DLD1 (cell line): ENCODE results near the gene CFAP410.
"Not testable (repeated sequence)": the region's sequence is repeated elsewhere in the genome, so short reads cannot be mapped to it uniquely, and the experiment has no call there.

ENCODE experiments used
- in situ Hi-C: cut with HindIII; loops from 2 replicates; pipeline ENCODE4 v1.10.0; 2017; ENCODE audit warnings: low sequenced_read_pairs

The CFAP410 gene

DNA sequence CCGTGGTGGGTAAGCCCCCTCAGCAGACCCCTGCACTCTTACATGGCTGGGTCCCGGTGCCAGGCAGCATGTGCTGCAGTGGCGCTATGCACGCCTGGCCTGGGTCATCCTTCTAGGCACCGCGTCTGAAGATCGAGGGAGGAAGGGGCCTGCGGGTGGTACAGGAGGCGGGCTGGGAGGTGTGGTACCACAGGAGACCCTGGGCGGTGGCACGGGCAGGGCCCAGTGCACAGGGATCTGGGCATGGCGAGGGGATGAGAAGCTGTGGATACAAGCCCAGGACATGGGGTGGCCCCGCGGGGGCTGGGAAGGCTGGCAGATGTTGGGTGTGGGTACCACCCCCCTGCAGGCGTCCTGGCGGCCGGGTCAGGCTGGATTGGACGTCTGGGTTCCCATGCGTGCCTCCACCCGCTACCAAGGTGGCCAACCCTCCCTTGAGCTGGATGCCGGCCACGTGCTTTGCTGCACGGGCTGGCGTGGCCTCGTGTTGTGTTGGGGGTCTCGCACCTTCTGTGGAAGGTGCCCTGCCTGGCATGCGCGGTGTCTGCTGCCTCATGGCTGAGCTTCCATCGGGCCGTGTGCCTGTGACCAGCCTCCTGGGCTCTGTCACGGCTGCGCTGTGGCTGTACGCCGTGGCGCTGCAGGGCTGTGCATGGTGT is 19.7 kb downstream of the CFAP410 start:
- in situ Hi-C loops = no loop called here

DNA sequence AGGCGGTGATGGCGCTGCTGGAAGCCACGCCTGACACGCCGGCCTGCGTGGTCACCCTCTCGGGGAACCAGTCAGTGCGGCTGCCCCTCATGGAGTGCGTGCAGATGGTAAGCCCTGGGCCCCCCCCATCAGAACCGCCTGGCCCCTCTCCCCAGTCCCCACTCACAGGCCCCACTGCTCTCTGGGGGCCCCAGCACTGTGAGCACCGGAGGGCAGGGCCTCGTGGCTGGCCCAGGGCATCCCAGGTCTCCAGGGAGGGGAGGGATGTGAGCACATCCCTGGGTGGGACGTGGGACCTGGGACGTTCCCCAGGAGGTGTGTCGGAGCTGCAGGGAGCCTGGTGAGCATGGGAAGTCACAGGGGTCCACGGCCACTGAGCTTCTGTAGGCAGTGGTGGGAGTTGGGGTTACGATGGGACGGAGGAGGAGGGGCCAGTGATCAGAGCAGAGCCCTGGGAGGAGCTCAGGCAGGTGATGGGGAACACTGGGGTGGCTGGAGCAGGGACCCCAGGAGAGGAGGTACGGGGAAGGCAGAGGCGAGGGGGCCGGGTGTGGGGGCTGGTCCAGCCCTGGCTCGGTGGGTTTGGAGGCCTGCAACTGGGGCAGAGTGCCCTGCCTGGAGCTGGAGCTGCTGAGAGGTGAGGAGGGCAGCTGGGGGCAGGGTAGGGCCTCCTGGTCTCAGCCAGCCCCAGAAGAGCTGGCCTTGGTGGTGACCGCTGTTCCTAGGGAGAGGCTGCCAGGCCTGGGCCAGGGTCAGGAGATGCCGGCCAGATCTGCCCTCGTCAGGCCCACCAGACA is 20.5 kb downstream of the CFAP410 start:
- in situ Hi-C loops = no loop called here

DNA sequence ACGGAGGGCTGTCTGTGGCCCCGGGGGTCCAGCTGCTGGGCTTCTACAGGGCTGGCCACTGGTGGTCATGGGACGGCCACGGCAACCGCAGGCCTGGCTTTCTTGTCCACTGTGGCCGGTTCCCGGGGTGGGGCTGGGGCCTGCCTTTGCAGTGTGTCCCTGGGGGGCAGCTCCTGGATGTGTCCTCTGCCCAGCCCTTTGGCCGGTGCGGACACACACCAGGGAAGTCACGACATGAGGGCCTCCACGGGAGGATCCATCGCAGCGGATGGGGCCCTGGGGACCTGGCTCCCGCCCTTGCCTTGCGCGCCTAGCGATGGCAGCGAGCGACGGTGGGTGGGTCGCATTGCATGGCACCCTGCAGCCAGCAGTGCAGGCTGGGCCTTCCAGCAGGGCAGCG is 21.3 kb downstream of the CFAP410 start:
- in situ Hi-C loops = no loop called here

DNA sequence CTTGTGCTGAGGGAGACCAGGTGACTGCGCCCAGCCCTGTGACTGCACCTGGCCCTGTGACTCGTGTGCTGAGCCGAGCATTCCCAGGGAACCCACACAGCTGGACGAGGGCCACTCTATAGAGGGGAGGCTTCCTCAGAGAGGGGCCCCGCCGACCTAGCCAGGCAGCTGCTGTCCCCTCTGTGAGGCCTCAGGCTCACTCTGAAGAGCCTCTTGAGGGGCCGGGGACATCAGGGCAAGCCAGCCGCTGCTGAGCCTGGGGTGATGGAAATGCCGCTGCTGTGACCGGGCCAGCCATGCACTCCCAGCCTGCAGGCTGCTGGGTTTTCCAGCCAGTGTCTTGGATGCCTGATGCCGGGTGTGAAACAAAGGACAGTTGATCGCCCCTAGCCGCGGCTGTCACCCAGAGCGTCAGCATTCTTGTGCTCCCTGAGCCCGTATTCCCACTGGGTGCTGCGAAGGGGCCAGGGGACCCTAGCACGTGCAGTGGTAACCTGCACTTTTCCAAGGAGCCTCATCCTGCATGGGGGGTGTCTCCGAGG is 21.9 kb downstream of the CFAP410 start:
- in situ Hi-C loops = no loop called here

DNA sequence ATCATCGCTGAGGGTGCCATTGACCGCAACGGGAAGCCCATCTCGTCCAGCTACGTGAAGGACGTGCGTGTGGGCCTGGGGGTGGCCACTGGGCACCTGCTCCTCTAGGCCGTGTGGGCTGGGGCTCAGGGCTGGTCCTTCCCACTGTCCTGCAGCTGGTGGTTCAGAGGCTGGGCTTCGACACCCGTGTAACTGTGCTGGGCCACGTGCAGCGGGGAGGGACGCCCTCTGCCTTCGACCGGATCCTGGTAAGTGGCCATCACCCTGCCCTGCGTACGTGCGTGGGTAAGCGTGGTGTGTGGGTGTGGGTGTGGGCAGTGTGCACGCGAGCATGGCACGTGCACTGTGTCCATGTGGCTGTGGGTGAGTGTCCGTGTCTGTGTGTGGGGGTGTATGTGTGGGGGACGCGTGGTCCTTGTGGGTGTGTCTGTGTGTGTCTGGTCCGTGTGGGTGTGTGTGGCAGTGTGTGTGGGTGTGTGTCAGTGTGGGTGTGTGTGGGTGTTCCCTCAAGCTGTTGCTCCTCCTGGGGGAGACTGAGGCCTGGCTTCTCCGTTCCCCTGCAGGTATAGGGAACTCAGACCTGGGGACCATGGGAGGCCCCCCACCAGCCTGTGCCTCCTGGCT is 22.8 kb downstream of the CFAP410 start:
- in situ Hi-C loops = no loop called here

DNA sequence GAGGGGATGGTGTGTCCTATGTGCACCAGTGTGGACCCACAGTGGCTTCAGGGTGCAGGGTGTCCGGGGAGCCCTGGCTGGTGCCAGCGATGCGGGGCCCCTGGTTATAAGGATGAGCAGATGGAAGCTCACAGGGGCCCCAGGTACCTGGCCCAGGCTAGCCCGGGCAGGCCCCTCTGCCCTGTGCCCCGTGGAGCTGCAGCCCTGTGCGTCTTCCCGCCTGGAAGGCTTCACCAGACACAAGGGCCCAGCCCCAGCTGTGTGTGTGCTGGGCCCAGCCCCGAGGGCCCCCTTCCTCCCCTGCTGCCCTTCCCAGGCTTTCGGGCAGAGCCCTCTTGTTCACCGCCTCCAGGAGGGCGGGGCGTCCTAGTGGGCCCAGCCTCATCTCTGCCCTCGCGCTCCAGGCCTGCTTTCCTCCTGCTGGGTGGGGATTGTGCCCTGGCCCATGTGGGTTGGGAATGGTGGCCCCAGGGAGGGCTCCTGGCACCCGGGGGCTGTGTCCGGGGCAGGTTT is 23.4 kb downstream of the CFAP410 start:
- in situ Hi-C loops = no loop called here

DNA sequence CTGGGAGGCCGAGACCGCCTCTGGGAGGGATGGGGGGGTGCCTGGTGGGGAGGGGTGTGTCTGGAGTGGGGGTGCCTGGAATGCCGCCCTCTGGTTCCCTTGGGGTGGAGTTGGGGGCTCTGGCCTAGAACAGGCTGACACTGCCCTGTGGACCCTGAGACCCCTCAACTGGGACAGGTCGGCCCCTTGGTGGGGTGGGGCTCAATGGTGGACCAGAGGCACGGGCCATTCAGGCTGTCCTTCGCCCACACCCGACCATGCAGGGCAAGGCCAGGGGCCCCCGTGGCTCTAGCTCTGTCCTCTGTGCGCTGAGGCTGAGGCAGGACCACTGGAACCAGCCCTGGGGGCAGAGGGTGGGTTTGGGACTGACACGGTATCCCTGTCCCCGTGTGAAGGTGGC is 24.6 kb downstream of the CFAP410 start:
- in situ Hi-C loops = no loop called here

DNA sequence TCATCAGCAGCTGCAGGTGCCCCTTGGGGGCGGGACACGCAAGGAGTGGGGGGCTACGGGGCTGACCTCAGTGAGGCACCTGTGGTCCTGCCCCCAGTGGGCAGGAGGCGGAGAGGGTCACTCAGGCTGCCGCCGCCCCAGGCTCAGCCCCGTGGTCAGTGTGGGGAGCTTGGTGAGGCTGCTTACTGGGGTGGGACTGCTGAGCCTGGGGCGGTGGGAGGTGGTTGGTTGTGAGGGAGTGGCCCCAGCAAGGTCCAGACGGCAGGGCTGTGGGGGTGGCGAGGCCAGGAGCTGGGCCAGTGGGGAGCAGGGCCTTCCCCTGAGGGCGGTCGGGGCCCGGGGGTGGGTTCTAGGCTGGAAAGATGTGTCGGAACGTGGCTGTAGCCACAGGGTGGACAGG is 25.1 kb downstream of the CFAP410 start:
- in situ Hi-C loops = no loop called here

DNA sequence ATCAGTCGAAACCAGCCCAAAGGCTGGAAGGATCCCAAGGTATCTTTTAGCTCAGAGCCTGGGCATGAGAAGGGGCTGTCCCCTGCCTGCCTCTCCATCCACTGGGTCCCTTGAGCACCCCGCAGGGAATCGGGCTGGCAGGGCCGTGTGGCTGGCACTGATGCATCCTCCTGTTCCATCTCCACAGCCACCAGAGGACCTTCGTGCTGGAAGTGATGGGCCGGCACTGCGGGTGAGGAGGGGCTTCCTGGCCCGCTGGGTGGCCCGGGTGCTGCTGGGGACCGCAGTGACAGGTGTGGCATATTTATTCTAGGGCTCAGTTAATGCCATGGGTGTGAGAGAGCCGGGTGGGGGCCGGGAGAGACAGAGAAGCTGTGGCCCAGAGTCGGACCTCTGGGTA is 25.7 kb downstream of the CFAP410 start:
- in situ Hi-C loops = no loop called here

DNA sequence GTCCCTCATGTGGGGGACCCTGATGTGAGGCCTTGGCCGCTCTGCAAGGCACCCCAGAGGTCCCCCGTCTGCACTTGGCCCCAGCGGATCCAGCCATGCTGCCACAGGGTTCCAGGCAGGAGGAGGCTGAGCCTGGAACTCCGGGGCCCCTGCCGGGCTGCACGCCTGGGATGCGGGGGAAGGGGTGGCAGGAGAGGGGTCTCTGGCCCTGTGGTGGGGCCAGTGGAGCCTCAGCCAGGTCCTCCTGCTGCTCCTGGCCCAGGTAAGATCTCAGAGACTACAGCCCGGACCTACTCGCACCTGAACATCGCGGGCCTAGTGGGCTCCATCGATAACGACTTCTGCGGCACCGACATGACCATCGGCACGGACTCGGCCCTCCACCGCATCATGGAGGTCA is 26.5 kb downstream of the CFAP410 start:
- in situ Hi-C loops = no loop called here

DNA sequence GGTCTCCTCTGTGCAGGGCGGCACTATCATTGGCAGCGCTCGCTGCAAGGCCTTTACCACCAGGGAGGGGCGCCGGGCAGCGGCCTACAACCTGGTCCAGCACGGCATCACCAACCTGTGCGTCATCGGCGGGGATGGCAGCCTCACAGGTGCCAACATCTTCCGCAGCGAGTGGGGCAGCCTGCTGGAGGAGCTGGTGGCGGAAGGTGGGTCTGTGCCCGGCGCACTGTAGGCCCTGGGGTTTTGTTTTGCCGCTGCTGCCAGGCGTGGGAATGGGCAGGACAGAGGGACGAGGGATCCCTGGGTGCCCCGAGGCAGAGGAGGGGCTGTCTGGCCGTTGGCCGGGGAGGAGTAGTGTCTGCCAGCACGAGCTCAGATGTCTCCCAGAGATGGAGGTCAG is 27.1 kb downstream of the CFAP410 start:
- in situ Hi-C loops = no loop called here

DNA sequence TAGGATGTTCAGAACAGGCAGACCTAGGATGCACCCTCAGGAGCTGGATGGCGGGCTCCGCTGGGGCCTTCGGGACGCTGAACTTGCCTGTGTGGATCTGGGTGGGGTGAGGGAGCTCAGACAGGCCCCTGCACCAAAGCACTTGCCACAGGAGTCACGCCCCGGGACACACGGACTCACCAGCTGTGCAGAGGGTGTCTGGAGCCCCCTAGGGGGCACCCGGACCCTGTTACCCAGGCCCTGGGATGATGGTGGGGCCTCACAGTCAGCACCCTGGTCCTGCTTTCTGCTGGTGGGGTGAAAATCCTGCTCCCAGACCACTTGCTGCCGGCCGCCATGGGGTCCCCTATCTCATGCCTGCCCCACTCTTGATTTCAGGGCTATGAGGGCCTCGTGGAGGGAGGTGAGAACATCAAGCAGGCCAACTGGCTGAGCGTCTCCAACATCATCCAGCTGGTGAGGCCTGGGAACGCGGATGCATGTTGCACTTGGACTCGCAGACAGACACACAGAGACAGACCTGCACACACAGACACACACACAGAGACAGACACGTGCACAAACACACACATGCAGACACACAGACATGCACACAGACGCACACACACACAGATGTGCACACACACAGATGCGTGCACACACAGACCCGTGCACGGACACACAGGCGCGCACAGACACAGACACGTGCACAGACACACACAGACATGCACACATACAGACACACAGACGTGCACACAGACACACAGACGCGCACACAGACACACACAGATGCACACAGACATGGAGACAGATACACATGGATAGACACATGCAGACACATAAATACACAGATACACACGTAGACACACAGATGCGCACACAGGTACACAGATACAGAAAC is 28.3 kb downstream of the CFAP410 start:
- in situ Hi-C loops = no loop called here

DNA sequence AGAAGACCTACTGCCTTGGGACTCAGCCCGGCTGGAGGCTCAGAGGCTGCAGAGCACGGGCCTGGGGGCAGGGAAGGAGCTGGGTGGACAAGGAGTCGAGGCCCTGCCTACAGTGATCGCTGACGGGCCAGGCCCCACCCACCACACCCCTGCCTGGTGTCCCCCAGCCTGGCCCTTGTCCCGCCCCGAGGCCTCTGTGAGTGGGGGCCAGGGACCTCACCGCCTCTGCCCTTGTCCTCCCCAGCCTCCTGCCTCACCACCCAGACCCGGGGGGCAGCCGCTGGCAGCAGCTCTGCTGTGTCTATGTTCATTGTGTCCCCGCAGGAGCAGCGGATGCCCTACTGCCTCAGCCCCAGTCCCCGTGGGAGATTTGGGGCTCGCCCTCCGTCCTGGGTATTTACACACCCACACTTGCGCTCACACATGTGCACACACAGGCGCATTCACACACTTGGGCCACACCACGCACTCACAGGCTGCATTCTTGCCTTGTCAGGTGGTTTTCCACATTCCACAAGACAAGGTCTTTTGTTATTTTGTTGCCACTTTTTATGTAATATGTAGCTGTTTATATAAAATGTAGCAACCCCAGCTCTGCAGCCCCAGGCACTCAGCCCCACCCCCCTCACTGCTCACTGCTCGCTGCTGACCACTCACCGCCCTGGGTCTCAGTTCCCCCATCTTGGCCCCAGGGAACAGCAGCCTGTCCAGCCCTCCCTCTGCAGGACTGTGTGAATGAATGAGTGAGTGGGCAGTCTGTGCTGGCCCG is 32.1 kb downstream of the CFAP410 start:
- in situ Hi-C loops = no loop called here

DNA sequence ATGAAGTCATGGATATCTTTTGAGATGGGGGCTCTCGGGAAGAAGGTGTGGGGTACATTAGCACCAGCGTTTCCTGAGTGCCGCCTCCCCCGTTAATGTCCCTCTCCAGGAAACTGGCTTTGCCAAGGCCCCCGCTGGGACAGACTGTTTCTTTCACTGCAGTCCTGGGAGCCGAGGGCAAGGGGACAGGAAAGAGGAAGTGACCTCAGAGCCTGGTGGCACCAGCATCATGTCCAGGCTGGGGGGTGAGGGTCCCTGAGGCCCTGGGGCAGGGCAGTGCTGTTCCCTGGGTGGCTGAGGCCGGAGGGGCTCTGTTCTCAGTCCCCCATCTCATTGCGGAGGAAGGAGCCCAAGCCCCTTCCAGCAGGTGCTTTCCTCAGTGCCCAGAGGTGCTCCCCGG is 33.5 kb downstream of the CFAP410 start:
- in situ Hi-C loops = no loop called here

DNA sequence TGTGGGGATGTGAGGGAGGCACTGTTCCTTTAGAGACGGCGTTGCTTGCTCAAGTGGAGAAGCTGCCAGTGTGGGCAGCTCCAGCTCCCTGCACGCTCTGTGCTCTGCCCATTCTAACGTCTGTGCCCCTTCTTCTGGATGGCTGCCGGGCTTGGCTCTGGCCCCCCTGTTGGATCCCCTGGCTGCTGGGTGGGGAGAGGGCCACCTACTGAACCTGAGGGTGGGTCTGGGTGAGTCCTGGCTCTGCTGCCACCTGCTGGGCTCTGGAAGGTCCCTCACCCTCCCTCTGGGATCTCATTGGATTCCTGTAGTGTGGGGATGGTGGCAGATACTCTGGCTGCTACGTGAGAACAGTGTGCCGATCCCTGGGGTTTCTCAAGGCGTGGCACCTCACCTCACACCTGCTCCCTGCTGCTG is 34.3 kb downstream of the CFAP410 start:
- in situ Hi-C loops = no loop called here

DNA sequence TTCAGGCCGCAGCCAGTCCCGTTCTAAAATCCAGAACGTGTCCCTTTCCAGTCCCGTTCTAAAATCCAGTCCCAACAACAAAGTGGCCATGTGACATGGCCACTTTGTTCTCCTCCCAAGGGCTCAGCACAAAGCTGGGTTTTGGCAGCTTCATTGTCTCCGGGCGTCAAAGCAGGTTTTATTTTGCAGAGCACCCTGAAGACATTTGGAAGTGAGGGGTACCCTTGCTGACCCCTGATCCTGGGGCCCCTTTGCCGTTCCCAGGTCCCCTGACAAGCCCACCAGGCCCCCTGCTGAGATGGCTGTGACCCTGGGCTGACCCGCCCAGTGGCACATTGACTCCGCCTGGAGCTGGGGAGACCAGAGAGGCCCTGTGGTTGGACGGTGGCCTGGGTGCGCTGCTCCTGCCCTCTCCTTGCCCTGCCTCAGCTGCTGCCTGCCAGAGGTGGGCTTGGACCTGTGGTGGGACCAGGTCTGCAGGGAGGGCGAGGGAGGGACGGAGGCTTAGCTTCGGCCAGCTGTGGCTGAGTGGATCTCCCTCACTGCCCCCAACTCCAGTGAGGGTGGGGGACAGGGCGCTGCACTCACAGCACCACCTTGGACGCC is 35.1 kb downstream of the CFAP410 start:
- in situ Hi-C loops = no loop called here

DNA sequence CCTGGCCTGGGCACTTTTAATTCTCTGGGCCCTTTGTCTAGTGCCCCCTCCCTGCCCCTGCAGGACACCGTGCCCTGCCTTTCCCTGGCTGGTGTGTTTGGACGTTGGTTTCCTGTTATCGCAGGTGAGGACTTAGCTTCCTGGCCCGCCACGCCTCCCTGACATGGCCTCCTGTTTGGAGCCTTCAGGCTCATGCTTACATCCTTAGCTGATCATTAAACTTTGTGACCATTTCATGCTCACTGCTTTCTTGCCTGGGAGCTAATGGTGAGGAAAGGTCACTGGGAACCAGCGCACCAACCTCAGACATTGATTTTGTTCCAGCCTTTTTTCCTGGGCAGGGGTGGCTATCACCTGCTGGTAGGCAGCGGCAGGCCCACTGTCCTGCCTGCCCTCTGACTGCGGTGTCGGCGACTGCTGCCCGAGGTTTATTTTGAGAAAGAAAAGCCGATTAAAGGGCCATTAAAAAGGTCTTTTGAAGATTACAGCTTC is 35.7 kb downstream of the CFAP410 start:
- in situ Hi-C loops = no loop called here

DNA sequence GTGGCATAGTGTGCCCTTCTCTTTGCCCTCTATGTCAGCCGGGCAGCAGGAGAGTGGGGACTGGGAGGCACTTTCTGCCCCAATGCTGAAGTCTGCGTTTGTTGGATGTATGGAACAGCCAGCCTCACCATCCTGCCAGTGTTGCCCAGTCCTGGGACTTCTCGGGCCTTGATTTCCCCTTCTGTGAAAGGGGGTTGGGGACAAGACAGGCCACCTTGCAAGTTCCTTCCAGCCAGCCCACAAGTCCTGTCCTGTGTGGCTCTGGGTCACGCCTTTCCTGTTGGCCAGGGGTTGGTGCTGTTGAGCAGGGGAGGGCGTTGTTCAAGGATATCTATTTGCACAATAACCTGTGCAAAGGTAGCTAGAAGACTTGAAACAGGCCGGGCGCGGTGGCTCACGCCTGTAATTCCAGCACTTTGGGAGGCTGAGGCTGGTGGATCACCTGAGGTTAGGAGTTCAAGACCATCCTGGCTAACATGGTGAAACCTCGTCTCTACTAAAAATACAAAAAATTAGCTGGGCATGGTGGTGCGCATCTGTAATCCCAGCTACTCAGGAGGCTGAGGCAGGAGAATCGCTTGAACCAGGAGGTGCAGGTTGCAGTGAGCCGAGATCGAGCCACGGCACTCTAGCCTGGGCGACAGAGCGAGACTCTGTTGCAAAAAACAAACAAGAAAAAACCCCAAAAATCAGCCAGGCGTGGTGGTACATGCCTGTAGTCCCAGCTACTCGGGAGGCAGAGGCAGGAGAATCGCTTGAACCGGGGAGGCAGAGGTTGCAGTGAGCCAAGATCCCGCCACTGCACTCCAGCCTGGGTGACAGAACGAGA is 36.4 kb downstream of the CFAP410 start:
- in situ Hi-C loops = not testable (repeated sequence)
